T-helper 1 cell (primary cell): ENCODE results near the gene IL17REL.
A peak's percentile ranks its signal among the peaks of the same experiment; 100 is the strongest.

Experiments used
- DNase-seq, 5 donors: peaks; one replicate each; pipeline ENCODE4 v3.0.0-alpha.2; 2012 to 2020

Gene IL17REL

GRCh38 chr22:49966774-49967705 is 45.5 kb downstream of the IL17REL start:
- peak in 4 of 5 donors; percentile 0 to 16 (median 10) for DNase-seq

- DNase-seq = peak in 3 of 5 donors; percentile 5 to 17 (median 9)
Observed at GRCh38 chr22:49966041-49966773, 46.4 kb downstream of the IL17REL start.

- DNase-seq = peak in 3 of 5 donors; percentile 5 to 12 (median 6)
Observed at GRCh38 chr22:49965091-49966040, 47.2 kb downstream of the IL17REL start.

DNA sequence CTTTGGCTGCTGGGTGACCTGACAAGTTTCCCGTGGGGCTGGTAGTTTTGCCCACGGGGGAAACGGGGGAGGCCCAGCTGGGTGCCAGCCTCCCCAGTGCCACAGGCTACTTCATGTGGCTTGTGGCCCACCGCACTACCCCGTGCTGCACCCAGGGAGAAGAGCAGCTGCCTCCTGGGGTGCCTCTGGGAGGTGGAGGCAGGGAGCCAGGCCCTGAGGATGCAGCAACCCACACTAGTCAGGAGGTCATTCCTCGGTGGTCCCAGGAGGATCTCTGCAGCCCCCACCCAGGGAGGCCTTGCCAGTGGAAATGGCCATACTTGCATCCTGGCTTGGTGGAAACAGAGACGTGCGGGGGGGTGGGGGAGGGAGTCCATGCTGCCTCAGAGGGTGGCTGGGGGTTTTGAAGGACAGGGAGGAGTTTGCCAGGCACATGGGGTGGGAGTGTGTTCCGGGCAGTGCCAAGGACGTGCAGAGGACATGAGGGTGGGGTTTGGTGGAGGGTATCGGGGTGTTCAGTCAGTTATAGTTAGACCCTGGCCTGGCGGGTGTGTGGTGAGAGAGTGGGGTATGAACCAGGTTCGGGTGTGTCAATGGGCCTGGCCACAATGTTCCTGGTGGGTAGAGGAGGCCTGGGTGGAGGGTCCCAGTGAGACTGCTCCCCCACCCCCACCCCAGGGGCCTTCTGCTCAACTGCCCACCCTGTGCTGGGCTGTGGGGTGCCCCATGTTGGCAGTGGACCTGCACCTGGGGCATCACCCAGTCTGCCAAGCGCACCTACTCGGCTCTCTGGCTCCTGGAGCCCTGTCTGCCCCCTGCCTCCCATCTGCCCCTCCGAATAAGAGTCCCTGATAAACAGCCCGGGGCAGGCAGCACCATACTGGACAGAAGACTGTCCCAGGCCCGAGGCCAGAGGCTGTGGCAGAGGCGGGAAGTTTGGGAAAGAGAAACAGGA is 48.2 kb downstream of the IL17REL start:
- DNase-seq = peak in 3 of 5 donors; percentile 14 to 26 (median 25)

DNA sequence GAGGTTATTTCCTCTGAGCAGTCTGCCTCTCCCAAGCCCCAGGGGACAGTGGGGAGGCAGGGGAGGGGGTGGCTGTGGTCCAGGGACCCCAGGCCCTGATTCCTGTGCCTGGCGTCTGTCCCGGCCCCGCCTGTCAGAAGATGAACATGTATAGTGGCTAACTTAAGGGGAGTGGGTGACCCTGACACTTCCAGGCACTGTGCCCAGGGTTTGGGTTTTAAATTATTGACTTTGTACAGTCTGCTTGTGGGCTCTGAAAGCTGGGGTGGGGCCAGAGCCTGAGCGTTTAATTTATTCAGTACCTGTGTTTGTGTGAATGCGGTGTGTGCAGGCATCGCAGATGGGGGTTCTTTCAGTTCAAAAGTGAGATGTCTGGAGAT is 48.9 kb downstream of the IL17REL start:
- DNase-seq = peak in 1 of 5 donors; percentile 8

GRCh38 chr22:49962751-49963646 is 49.6 kb downstream of the IL17REL start:
- DNase-seq = peak in 3 of 5 donors; percentile 5 to 13 (median 8)

DNA sequence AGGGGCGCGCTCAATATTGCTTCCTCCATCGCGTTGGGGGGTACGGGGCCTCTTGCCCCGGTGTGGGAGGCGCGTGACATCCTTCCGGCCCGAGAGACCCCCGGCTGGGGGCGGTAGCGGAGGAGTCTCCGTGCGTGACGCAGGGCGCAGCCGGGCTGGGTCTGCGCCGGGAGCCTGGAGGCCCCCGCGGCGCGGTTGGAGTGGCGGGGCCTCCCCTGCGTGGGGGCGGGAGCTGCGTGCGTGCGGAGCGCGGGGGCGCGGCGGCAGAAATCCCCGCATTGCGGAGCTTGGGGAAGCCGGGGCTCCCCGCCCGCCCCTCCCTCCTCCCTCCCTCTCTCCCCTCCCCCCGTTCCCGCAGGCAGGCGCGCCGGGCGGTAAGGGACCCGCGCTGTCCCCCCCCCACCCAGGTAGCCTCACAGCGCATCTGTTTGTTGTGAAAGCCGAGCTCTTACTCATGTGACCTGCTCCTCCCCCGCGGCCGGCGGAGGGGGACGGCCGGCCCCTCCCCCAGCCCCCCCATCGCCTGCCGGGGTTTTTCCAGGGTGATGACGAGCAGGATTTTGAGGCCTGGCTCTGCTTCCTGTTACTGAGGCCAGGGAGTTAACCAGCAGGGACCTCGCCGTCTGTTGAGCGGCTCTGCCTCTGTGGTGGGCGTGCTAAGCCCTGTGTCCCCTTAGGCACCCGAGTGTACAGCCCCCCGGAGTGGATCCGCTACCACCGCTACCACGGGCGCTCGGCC is 50.4 kb downstream of the IL17REL start:
- peak; percentile 73 to 86 (median 79) for DNase-seq

- peak in 1 of 5 donors; percentile 43 for DNase-seq
Observed at GRCh38 chr22:49961601-49962011, 51.0 kb downstream of the IL17REL start.

- peak in 2 of 5 donors; percentile 13 to 38 for DNase-seq
Observed at GRCh38 chr22:49961005-49961600, 51.5 kb downstream of the IL17REL start.

DNA sequence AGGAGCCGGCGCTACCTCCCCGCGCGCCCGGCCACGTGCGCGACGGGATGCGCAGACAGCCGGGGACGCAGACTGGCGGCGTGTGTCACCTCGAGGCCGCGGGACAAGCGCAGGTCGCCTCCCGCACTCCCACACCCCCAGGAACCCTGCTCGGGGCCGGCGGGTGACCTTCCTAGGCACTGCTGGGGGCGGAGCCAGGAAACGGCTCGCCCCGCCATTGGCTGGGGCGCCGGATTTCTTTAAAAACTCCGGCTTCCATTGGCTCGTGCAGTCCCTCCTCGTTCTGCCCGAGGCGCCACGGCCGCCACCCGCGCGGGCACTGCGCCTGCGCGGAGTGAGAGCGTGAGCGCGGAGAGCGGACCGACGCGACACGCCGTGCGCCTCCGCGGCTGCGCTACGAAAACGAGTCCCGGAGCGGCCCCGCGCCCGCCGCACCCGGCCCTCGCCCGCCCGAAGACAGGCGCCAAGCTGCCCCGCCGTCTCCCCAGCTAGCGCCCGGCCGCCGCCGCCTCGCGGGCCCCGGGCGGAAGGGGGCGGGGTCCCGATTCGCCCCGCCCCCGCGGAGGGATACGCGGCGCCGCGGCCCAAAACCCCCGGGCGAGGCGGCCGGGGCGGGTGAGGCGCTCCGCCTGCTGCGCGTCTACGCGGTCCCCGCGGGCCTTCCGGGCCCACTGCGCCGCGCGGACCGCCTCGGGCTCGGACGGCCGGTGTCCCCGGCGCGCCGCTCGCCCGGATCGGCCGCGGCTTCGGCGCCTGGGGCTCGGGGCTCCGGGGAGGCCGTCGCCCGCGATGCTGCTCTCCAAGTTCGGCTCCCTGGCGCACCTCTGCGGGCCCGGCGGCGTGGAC is 52.2 kb downstream of the IL17REL start, which contains the start of gene PIM3:
Gene PIM3, plus strand, starts transcription at position 614 of the 846 bp plus-strand sequence. Its CDS starts 176 bp downstream, at position 790.
- DNase-seq = peak; percentile 83 to 97 (median 87)

DNA sequence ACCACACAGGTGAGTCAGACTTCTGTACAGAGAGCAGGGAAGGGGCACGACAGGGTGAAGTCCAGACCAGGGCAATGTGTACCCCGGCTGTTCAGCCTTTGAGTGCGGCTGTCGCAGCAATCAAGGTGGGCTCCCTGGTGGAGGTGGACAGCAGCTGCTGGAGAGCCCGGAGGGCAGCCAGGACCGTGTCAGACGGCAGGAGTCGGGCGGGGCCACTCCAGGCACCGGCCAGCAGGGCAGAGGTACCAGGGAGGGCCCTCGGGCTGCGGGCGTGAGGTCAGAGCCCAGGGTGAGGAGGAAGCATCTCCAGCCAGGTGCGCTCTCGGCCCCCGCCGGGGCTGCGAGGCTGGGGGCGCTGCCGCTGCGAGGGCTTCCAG is 52.8 kb downstream of the IL17REL start:
- DNase-seq = no peak

- peak in 1 of 5 donors; percentile 1 for DNase-seq
Observed at GRCh38 chr22:49958931-49959781, 53.4 kb downstream of the IL17REL start.

GRCh38 chr22:49958366-49958921 is 54.1 kb downstream of the IL17REL start:
- DNase-seq = no peak

GRCh38 chr22:49957826-49958365 is 54.7 kb downstream of the IL17REL start:
- peak in 1 of 5 donors; percentile 1 for DNase-seq

DNA sequence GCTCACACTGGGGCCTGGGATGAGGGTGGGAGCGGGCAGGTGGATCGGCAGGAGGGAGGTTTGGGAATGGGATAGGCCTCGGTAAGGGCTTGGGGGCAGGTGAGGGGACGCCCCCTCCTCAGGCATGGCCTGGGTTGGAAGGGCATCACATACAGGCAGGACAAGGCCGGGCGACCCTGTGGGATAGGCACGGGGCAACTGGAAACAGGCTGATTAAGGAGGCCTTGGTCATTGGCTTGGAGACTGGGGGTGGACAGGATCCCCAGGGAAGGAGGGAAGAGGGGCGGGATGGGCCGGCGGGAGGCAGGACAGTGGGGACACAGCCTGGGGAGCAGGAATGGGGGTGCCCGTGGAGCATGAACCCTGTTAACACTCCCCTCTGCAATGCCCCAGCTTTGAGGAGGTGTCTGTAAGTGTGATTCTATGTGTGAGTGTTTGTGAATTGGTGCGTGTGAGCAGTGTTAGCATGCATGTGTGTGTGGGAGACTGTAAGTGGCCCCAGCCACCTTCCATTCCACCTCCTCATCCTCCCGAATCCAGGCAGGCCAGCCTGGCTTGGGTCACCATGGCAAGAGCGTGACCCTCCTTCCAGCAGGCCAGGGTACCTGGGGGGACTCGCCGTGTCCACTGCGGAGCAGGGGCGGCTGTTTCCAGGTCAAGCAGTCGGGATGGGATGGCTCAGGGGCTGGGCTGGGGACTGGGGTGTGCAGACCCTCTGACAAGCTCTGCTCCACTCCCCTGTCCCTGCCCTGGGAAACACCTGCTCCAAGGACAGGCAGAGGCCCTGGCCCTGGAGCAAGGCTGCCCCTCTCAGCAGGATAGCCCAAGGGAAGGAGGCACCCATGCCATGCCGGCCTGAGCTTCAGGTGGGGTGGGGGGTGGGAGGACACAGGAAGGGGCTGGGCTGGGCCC is 55.4 kb downstream of the IL17REL start:
- DNase-seq = peak in 1 of 5 donors; percentile 1
